Neural cell (in vitro differentiated cells): Measurements from ENCODE around the gene CEP295NL.

Experiments used
- CTCF ChIP-seq: fragments of 450-650 bp; IDR thresholded peaks from 2 replicates; pipeline ENCODE4 v1.5.1; 2014; ENCODE audit warnings: antibody characterized with exemption, mild to moderate bottlenecking, moderate library complexity; ENCODE audit not compliant: poor library complexity, severe bottlenecking
- EP300 ChIP-seq: fragments of 450-650 bp; conservative IDR thresholded peaks from 2 replicates; pipeline ENCODE4 v1.6.1; 2014; ENCODE audit warnings: antibody characterized with exemption, mild to moderate bottlenecking, moderate library complexity; ENCODE audit not compliant: poor library complexity, severe bottlenecking
- EZH2 ChIP-seq: fragments of 200-600, 300-800 bp; shearing (Covaris generic), sonication (generic); IDR thresholded peaks from 2 replicates; pipeline ENCODE4 v1.6.1; 2014; ENCODE audit warnings: antibody characterized with exemption, low read length, borderline replicate concordance, mild to moderate bottlenecking; ENCODE audit not compliant: insufficient read depth, poor library complexity, severe bottlenecking
- POLR2AphosphoS5 ChIP-seq: IDR thresholded peaks from 2 replicates; pipeline ENCODE4 v1.6.1; 2012
- RAD21 ChIP-seq: fragments of 450-650 bp; conservative IDR thresholded peaks from 2 replicates; pipeline ENCODE4 v1.6.1; 2014; ENCODE audit warnings: antibody characterized with exemption, mild to moderate bottlenecking, moderate library complexity
- REST ChIP-seq: IDR thresholded peaks from 2 replicates; pipeline ENCODE4 v1.6.1; 2012; ENCODE audit warnings: borderline replicate concordance

GRCh38 chr17:78862073-78863023 lies 40.7 kb downstream of the CEP295NL start:
- no peak for TF ChIP-seq POLR2AphosphoS5
- no peak for TF ChIP-seq EP300
- TF ChIP-seq CTCF: no peak
- no peak for TF ChIP-seq EZH2
- no peak for TF ChIP-seq REST
- no peak for TF ChIP-seq RAD21
